Chondrocyte (in vitro differentiated cells): ENCODE measurements around the gene CLASP1. TPM values are rescaled to one million over a fixed set of nuclear protein-coding genes. Genes with fewer than 3 reads are reported as not detected.
"Not testable (repeated sequence)": the region's sequence is repeated elsewhere in the genome, so short reads cannot be mapped to it uniquely, and the experiment has no call there.

Experiments
- DNase-seq: peaks from one replicate; pipeline ENCODE4 v3.0.0; 2021; ENCODE audit warnings: mixed read lengths, low spot score
- H3K27ac Mint-ChIP-seq: one replicate; pipeline ENCODE4 v1.8.0; 2021; ENCODE audit warnings: mild to moderate bottlenecking, moderate library complexity, mixed read lengths; ENCODE audit not compliant: unreplicated experiment
- H3K27me3 Mint-ChIP-seq: 2 replicates; pipeline ENCODE4 v1.8.0; 2021; ENCODE audit warnings: low read depth, mixed read lengths
- H3K36me3 Mint-ChIP-seq: 2 replicates; pipeline ENCODE4 v1.8.0; 2021; ENCODE audit warnings: low read depth, mixed read lengths
- H3K4me1 Mint-ChIP-seq: 2 replicates; pipeline ENCODE4 v1.8.0; 2021; ENCODE audit warnings: low read depth, mild to moderate bottlenecking, mixed read lengths
- H3K4me3 Mint-ChIP-seq: one replicate; pipeline ENCODE4 v1.8.0; 2021; ENCODE audit warnings: mild to moderate bottlenecking, moderate library complexity, mixed read lengths; ENCODE audit not compliant: unreplicated experiment
- H3K9me3 Mint-ChIP-seq: 2 replicates; pipeline ENCODE4 v1.8.0; 2021; ENCODE audit warnings: low read depth, mixed read lengths
- CTCF ChIP-seq: fragments of 200-600 bp; sonication (generic); IDR thresholded peaks from 2 replicates; pipeline ENCODE4 v1.5.0; 2021; ENCODE audit warnings: antibody characterized with exemption, mild to moderate bottlenecking, moderate library complexity
- total RNA-seq: library from RNA; stranded (reverse); gene quantifications from 3 replicates; pipeline ENCODE4 v1.2.1, GENCODE V29; 2021

CLASP1 gene
- total RNA-seq, 1 donor from 2014 or later, result 56.0 TPM

GRCh38 chr2:121686218-121686617 lies 37.0 kb upstream of the CLASP1 start:
- no peak for TF ChIP-seq CTCF
- no peak overlapping the region for H3K4me3 Mint-ChIP-seq
- H3K27ac Mint-ChIP-seq, result no peak overlapping the region
- H3K4me1 Mint-ChIP-seq, result peaks cover 9% of the 10 kb centered on the region
- DNase-seq, result no peak
- peaks cover 23% of the 10 kb centered on the region for H3K9me3 Mint-ChIP-seq
- H3K36me3 Mint-ChIP-seq, result peaks cover 8% of the 10 kb centered on the region
- H3K27me3 Mint-ChIP-seq, result no peaks in the 10 kb centered on the region

GRCh38 chr2:121682396-121683298 lies 33.4 kb upstream of the CLASP1 start:
- Mint-ChIP-seq H3K4me1 (peaks cover 9% of the 10 kb centered on the region), H3K9me3 (peaks cover 35% of the 10 kb centered on the region), H3K27me3 (no peaks in the 10 kb centered on the region), H3K27ac (peak overlapping the region; percentile 57), H3K36me3 (peaks cover 11% of the 10 kb centered on the region), H3K4me3 (peak overlapping the region; percentile 71)
- no peak for TF ChIP-seq CTCF
- DNase-seq, result no peak

- H3K36me3 Mint-ChIP-seq, result peaks cover 16% of the 10 kb centered on the region
- no peak overlapping the region for H3K4me3 Mint-ChIP-seq
- H3K27me3 Mint-ChIP-seq, result no peaks in the 10 kb centered on the region
- peaks cover under 1% of the 10 kb centered on the region for H3K4me1 Mint-ChIP-seq
- TF ChIP-seq CTCF, result no peak
- DNase-seq, result no peak
- no peak overlapping the region for H3K27ac Mint-ChIP-seq
- H3K9me3 Mint-ChIP-seq, result peaks cover 58% of the 10 kb centered on the region
These were observed 28.6 kb upstream of the CLASP1 start for GRCh38 chr2:121677855-121678254.

- not testable (repeated sequence) for DNase-seq, H3K27me3 Mint-ChIP-seq, H3K4me1 Mint-ChIP-seq, H3K27ac Mint-ChIP-seq, H3K4me3 Mint-ChIP-seq
- H3K9me3 Mint-ChIP-seq, result peaks cover 47% of the 10 kb centered on the region
- H3K36me3 Mint-ChIP-seq, result peaks cover 15% of the 10 kb centered on the region
These were observed 22.4 kb upstream of the CLASP1 start for GRCh38 chr2:121671621-121672020.

- no peaks in the 10 kb centered on the region for H3K4me1 Mint-ChIP-seq
- peaks cover 8% of the 10 kb centered on the region for H3K36me3 Mint-ChIP-seq
- DNase-seq, result no peak
These were observed 20.9 kb upstream of the CLASP1 start for GRCh38 chr2:121670181-121670580.

More at GRCh38 chr2:121670181-121670580, 20.9 kb upstream of the CLASP1 start:
- Mint-ChIP-seq H3K27ac (no peak overlapping the region), H3K27me3 (no peaks in the 10 kb centered on the region), H3K4me3 (no peak overlapping the region), H3K9me3 (peaks cover 33% of the 10 kb centered on the region)
- TF ChIP-seq CTCF, result no peak
